ENCODE data around the gene CD27. TPM values are rescaled to one million over a fixed set of nuclear protein-coding genes. Genes with fewer than 3 reads are reported as not detected.

Gene CD27
- total RNA-seq, 1 donor from 2014 or later, result not detected

GRCh38 chr12:6430124-6430989 is 14.4 kb upstream of the CD27 start:
- peak overlapping the region; percentile 1 for H3K4me3 Mint-ChIP-seq
- H3K9me3 Mint-ChIP-seq, result no peaks in the 10 kb centered on the region
- H3K4me1 Mint-ChIP-seq, result peaks cover 16% of the 10 kb centered on the region
- no peaks in the 10 kb centered on the region for H3K36me3 Mint-ChIP-seq
- no peaks in the 10 kb centered on the region for H3K27me3 Mint-ChIP-seq (ENCODE audit: low read depth)
- TF ChIP-seq CTCF (IDR thresholded peaks at IDR 0.05; ENCODE audit: unreplicated experiment), result no peak
- peak; percentile 45 to 70 for DNase-seq (ENCODE audit: low spot score in 2 of 2, unreplicated experiment in 2 of 2)
- H3K27ac Mint-ChIP-seq, result peak overlapping the region; percentile 75

- TF ChIP-seq CTCF (IDR thresholded peaks at IDR 0.05; ENCODE audit: unreplicated experiment), result no peak
- H3K4me1 Mint-ChIP-seq, result peaks cover 16% of the 10 kb centered on the region
- H3K4me3 Mint-ChIP-seq, result no peak overlapping the region
- H3K9me3 Mint-ChIP-seq, result no peaks in the 10 kb centered on the region
- no peak overlapping the region for H3K27ac Mint-ChIP-seq
- no peaks in the 10 kb centered on the region for H3K27me3 Mint-ChIP-seq (ENCODE audit: low read depth)
- DNase-seq (ENCODE audit: low spot score in 2 of 2, unreplicated experiment in 2 of 2), result no peak
- H3K36me3 Mint-ChIP-seq, result no peaks in the 10 kb centered on the region
Observed at GRCh38 chr12:6432991-6433390, 11.8 kb upstream of the CD27 start.

GRCh38 chr12:6434205-6435140 is 10.3 kb upstream of the CD27 start:
- H3K27ac Mint-ChIP-seq, result no peak overlapping the region
- DNase-seq (ENCODE audit: low spot score in 2 of 2, unreplicated experiment in 2 of 2), result no peak
- H3K4me3 Mint-ChIP-seq, result no peak overlapping the region
- H3K27me3 Mint-ChIP-seq (ENCODE audit: low read depth), result no peaks in the 10 kb centered on the region
- no peak for TF ChIP-seq CTCF (IDR thresholded peaks at IDR 0.05; ENCODE audit: unreplicated experiment)
- no peaks in the 10 kb centered on the region for H3K36me3 Mint-ChIP-seq
- peaks cover 16% of the 10 kb centered on the region for H3K4me1 Mint-ChIP-seq
- no peaks in the 10 kb centered on the region for H3K9me3 Mint-ChIP-seq

- Mint-ChIP-seq H3K4me1 (peaks cover 3% of the 10 kb centered on the region), H3K9me3 (no peaks in the 10 kb centered on the region), H3K27me3 (ENCODE audit: low read depth) (no peaks in the 10 kb centered on the region), H3K36me3 (no peaks in the 10 kb centered on the region), H3K4me3 (no peak overlapping the region), H3K27ac (no peak overlapping the region)
- no peak for TF ChIP-seq CTCF (IDR thresholded peaks at IDR 0.05; ENCODE audit: unreplicated experiment)
- DNase-seq (ENCODE audit: low spot score in 2 of 2, unreplicated experiment in 2 of 2), result no peak
Observed at GRCh38 chr12:6435961-6436715, 8.6 kb upstream of the CD27 start.

GRCh38 chr12:6437586-6437985 is 7.2 kb upstream of the CD27 start:
- no peak for DNase-seq (ENCODE audit: low spot score in 2 of 2, unreplicated experiment in 2 of 2)
- peaks cover 2% of the 10 kb centered on the region for H3K4me1 Mint-ChIP-seq
- no peak overlapping the region for H3K27ac Mint-ChIP-seq
- TF ChIP-seq CTCF (IDR thresholded peaks at IDR 0.05; ENCODE audit: unreplicated experiment), result no peak
- no peaks in the 10 kb centered on the region for H3K36me3 Mint-ChIP-seq
- no peak overlapping the region for H3K4me3 Mint-ChIP-seq
- no peaks in the 10 kb centered on the region for H3K27me3 Mint-ChIP-seq (ENCODE audit: low read depth)
- H3K9me3 Mint-ChIP-seq, result no peaks in the 10 kb centered on the region
